Inflammatory macrophage treated with lipopolysaccharide for 1 hour (primary cell): ENCODE results near the gene CAPN2.

Experiments used
- DNase-seq, 2 donors: peaks; one replicate each; pipeline ENCODE4 v3.0.0-alpha.2; 2020 to 2022

The CAPN2 gene

DNA sequence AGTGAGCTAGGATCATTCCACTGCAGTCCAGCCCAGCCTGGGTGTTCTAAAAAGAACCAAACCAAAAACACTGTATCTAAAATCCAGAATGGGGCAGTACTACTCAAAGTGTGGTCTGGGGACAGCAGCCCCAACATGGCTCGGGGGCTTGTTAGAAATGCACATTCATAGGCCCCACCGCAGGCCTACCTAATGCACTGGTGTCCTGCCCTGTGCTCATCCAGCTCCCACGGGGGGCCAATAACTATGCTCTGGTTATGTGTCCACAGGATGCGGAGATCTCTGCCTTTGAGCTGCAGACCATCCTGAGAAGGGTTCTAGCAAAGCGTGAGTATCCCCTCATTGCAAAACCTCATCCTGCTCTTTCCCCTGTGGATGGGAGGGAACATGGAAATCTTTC lies 51.5 kb downstream of the CAPN2 start:
- DNase-seq = no peak

DNA sequence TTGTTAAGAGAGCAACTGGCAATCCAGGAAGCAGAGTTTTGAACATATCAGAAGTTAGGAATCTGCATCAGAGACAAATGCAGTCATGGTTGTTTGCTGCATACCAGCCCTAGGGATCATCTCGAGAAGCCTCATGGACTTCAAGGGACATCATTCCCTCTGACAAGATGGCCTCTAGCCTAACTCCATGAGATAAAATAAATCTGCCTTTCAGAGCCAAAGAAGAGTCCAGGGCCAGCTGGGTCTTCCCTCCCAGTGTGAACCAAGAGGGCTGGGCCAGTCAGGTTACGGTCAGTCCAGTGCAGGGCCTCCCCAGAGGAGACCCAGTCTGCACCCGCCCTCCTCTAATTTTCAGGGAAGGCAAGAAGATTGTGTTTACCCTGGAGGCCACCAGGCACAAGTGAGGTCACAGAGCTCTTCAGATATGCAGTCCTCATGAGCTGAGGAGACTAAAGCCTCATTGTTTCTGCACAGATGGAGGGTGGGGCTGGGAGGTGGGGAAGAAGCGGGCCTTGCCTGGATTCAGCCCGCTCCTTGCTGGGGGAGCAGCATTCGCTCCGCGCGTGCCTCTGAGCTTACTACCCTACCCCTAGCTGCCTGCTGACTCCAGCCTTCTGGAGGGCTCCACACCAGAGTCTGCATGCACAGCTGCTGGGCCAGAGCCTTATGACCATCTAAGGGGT lies 52.8 kb downstream of the CAPN2 start:
- DNase-seq = no peak

DNA sequence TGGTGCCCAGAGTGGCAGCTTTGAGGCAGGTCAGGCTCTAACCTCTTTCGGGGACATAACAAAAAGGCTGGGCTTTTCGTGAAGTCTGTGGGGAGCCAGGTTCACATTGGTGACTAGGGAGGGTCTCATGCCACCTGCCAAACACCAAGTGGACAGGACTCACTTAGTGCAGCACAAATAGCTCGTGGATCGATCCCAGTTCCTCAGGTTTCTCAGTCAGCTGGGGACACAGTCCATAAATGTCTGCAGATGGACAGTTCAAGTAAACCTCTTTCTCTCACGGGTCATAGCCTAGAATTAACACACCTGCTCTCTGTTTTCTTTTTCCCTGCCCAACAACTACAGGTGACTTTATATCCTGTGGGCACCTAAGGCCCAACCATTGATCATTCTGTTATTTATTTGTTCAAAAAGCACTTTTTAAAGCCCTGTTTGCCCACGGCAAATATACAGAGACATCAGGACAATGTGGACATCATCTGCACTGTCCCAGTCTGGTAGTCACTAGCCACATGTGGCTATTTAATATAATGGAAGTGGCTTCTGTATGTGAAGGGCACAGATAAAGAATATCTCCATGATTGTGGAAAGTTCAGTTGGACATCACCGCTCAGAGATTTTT lies 53.5 kb downstream of the CAPN2 start:
- no peak for DNase-seq

DNA sequence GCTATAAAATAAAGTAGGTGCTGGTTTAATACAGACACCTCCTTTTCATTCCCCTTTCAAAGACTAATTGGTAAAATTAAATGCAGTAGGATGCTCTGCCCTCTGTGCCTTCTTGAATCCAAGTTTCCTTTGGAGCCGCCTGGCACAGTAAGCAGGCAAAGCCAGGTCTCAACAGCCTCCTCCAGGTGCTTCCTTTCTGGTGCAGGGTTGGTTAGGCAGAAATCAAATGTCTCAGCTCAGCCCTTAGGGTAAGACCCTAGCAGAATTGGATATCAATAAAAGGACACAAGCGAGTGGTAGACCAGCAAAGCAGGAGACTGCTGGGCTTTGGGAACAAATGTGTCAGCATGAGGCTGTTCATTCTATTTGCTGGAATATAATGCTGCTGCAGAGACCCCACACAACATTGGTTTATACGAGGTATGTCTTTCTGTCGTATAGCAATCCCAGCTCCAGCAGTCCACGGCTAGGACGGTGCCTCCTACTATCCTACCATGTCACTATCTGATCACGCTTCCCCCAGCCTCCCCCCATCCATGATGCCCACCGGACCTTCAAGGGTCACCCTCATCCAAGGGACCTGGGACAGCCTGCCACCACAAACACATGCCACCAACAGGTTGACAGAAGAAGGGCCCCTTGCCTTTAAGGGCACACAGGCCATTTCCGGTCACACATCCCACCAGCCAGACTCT lies 58.4 kb downstream of the CAPN2 start:
- DNase-seq = no peak

DNA sequence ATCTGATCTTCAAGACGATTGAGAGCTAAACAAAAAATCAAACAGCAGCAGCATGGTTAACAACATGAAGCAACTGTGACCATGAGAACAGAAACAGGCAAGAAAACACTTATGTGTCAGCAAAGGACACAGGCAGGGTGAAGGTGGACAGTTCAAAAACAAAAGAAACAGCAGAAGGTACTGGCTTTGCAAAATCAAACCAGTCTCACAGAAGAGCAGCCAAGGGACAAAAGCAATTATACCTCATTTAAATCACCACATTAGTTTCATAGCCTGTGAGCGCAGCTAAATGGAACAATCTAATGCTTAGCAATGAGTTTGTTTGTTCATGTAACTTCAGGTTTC lies 59.1 kb downstream of the CAPN2 start:
- no peak for DNase-seq

DNA sequence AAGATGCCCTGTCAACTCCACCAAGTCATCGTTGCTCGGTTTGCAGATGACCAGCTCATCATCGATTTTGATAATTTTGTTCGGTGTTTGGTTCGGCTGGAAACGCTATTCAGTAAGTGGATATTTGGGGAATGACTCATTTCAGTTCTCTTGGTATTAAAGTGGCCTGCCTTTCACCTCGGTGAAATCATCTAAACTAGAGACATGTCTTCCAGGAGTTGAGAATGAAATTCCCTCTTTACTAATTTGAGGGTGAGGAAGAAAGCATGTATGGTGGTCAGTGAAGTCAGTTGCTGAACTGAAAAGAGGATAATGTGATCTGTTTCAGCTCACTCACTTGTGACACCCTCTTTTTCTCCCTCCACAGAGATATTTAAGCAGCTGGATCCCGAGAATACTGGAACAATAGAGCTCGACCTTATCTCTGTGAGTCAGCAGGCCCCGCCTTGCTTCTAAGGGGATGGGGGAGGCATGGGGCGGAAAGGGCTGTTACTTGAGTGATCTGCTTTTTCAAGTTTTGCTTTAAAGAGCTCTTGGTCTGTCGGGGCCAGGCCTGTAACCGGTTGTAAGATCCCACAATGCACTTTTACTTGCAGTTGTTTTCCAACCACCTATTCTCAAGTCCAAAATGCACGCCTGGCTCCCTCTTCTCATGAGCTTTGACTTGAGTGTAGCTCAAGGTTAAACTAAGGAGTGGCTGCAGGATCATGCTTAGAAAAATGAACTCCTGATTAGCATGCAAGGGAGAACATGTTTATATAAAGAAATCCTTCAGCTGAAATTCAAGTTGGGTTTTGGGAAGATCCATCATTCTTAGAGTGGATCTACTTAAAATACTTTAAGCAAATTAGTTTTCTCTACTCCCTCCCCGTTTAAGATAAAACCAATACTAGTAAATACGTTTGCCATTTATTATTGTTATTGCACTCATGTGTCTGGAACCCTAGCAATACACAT lies 59.8 kb downstream of the CAPN2 start:
- DNase-seq = no peak

DNA sequence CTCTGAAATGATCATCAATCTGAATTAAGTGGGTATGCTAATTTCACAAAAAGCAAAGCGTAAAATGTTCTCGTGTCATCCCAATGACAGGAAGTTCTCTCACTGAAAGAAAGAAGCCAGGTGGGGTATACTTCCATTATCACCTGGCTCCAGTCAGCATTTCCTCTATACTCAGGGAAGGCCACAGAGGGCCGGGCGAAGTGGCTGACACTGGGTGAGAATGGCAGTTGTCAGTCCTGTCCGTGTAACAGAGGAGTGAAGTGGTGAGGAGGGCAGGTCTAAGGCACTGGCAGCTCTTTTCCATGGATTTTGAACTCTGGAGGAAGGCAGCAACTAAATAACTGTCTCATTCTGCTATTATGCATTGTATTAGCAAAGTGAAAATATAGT lies 60.4 kb downstream of the CAPN2 start:
- no peak for DNase-seq

DNA sequence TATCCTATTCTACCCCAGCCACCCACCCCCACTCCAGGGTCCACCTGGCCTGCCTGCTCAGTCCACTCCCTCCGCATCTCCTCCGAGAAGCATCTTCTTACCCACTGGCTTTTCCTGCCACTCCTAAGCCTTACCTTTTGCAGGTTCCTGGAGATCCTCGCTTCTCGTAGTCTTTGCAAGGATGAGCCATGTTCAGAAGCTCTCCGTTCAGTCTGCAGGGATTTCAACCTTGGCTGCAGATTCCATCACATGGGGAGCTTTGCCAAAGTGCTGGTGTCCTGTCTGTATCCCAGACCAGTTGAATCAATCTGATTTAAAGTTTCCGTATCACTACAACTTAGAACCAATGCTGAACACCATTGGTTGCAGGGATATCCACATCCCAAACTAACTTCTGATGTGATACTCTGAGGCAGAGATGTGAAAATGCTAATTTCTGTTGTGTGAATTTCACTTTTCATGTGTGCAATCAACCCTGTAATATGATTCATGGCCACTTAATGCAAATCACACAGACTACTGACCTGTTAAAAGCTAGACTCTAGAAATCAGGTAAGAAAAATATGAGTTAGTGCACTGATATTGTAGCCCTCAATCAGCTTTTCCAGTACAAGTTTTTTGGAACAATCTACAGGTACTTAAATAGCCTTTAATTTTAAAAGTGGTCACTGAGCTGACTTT lies 61.9 kb downstream of the CAPN2 start:
- DNase-seq = no peak

DNA sequence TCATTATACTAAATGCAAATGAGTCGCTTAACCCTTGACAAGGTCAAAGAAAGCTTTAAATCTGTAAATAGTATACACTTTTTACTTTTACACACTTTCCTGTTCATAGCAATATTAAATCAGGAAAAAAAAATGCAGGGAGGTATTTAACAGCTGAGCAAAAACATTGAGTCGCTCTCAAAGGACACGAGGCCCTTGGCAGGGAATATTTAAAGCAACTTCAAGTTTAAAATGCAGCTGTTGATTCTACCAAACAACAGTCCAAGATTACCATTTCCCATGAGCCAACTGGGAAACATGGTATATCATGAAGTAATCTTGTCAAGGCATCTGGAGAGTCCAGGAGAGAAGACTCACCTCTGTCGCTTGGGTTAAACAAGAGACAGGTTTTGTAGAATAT lies 62.7 kb downstream of the CAPN2 start:
- no peak for DNase-seq

DNA sequence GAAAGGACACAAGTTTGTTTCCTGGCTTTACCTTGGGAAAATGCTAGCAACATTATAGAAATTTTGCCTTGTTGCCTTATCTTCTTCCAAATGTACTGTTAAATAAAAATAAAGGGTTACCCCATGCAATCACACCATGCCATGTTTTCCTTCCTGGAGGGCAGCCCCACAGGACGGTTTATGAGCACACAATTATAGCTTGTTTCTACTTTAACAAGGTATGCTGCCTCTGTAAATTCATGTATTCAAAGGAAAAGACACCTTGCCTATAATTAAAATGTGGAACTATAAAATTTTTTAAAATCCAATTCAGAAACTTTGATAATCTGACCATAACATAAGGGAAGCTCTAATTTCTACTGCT lies 63.4 kb downstream of the CAPN2 start:
- DNase-seq = no peak

DNA sequence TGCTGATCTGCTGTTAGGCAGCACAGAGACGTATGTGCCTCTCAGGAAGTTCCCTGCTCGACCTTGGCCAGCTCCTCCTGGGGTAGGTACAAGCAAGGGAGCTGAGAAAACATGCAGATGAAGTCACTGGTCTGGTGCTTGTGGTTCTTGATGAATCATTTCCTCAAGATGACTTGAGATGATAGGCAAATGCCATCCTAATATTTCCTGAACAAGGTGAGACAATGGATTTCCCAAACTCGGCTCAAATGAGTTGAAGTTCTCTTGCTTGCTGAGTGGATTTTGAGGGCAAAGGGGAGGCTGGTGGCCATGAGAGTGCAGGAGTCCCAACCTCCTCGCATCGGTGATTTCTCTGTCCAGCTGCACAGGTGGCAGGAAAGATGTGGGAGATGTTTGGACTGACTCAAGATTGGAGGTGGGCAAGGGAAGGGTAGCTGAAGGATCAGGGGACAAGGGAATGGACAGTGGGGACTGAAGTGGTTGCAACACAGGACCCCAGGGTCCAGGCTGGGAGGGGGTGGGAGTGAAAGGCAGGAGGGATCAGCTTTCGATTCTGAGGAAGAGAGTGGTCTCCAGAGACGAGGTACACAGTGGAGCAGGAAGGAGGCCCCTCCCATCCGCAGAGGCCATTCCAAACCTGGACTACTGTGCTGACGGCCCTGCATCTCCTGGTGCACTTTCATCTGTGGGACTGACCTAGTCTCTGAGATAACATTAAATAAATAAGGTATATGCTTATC lies 63.9 kb downstream of the CAPN2 start:
- peak in 1 of 2 donors; percentile 51 for DNase-seq

DNA sequence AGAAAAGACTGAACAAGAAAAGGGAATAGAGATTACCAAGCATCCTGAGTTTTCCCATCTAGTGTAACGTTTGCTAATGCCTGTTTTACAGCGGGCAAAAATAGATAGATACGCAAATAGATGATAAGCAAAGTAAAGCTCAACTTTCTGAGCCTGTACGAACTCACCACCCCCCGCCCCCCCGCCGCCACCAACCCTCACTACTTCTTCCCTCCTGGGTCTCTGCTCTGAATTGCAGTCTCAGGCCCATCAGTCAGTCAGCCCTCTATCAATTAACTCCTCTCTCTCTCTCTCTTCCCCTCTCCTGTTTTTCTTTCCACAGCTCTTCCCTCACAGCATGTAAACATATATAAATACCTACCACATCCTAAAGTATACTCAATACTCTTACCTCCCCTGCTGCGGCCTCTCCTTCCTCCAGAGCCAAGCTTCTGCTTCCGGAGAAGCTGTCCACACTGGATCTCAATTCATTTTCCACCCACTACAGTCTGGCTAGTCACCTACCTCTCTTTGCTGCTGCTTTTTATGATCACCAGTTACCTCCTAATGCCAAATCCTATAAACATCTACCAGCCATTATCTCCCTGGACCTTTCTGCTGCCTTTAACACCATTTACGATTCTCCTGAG lies 64.6 kb downstream of the CAPN2 start:
- no peak for DNase-seq

DNA sequence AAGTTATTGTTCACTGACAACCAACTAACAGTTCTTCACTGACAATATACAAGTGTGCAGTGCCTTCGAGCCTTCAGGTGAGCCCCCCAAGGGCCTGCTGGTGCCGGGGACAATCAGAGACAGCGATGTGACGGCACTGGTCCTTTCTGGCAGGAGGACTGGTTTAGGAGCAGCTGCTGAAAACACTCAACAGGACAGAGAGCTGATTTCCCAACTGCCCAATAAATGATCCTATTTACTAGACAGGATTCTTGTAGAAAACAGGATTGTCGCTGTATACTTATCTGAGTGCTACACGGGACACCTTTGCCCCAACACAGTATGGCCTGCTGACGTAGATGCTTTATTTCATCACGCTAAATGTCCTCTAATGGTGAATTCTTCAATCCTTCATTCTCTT lies 68.0 kb downstream of the CAPN2 start:
- no peak for DNase-seq

DNA sequence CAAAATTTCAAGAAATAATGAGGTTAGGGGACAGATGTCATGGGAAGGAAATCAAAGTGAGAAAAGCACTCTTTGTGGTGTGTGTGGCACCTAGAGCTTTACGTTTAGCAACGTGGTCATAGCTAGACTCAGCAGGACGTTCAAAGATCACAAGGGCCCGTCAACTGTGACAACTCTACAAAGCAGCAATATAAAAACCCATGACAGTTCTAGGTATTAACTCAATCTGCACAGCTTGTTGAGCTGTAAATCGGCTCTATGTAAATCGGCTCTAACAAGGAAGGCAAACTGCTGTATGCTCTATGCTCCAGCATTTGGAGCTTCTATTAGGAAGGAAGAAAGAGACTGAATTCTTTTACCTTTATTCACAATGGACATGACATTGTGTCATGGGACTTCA lies 68.6 kb downstream of the CAPN2 start:
- DNase-seq = no peak

DNA sequence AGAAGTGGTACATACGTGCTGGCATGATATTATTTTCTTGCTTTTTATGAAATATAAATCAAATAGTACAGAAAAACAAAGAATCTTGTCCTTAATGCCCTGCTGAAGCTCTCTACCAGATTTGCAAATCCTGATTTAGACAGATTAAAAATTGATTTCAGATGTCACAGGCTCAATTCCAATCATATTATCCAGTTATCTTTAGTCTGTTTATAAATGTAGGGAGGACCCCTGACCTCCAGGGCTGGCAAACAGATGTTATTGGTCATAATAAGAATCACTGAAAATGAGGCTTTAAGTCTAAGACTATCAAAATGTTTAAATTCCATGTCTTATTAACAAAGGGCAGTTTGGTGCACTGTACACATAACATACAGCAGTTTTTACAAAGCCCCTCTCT lies 71.3 kb downstream of the CAPN2 start:
- no peak for DNase-seq

DNA sequence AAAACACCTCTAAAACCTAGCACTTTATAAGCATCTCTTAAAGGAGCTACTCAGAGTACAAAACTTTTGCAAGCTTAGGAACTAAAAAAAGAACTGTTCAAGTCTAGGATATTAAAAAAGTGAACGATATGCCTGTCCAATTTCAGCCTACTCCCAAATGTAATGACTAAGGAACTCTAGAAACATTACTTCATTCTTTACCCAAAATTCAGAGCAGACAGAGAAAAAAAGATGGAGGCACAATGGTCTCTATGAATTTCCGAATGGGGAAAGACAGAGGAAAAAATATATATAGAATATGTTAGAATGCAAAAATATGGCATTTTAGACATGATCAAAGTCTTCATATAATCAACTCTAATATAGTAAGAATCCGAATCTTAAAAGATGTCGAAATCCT lies 72.2 kb downstream of the CAPN2 start:
- DNase-seq = no peak

DNA sequence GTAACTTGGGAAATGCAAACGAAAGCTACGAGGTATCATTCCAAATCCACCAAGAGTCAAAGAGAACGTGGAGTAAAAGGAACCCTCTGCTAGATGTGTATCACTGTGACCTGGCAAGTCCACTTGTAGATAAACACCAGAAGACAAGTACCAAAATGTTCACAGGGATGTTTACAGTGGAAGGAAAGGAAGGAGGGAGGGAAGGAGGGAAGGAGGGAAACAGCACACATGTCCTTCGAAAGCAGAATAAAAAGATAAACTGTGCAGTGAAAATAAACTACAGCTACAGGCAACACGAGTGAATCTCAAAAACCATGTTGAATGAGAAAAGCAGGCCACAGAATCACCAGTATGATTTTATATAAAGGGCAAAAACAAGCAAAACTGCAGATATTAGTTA lies 73.5 kb downstream of the CAPN2 start:
- no peak for DNase-seq

DNA sequence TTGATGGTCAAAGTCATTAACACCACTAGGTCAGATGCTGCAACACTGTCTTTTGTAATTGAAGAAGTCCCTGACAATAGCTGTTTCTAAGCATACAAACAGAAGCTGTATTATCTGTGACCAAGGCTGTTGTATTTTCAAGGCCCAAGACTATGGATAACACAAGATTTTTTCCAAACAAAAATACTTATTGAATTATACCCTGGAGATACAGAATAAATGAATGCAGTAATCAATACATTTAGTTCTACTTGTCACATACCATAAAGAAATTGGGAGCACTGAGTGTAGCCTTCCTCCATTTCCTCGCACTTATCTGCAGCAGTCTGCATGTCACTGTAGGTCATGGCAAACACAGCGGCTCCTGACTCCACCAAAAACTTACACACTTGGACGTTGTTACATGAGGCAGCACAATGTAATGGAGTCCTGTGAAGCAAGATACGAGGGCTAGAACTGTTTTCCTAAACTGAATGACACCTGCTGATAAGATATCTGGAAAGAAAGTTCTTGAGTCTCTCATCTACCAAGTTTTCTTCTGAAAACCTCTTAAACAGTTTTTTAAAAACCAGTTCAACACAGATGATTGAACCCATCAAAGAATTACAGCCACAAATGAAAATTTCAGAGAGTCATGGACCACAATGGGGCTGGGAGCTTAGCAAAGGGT lies 76.5 kb downstream of the CAPN2 start:
- no peak for DNase-seq

DNA sequence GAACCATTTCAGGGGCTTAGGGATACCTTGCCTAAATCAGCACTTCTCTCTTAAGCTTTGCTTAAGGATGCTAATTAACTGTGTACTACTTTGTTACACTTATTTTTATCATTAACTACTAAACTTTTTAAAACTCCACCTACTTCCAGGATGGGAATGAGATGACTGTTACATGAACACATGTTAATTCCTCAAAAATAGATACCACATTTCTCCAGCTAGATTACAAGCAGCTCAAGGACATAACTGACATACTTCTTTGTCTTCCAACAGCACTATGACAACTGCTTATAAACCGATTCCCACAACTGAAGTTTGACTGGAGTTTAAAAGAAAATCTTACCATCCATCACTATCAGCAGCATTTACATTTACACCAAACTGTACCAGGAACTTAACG lies 79.7 kb downstream of the CAPN2 start:
- DNase-seq = no peak

DNA sequence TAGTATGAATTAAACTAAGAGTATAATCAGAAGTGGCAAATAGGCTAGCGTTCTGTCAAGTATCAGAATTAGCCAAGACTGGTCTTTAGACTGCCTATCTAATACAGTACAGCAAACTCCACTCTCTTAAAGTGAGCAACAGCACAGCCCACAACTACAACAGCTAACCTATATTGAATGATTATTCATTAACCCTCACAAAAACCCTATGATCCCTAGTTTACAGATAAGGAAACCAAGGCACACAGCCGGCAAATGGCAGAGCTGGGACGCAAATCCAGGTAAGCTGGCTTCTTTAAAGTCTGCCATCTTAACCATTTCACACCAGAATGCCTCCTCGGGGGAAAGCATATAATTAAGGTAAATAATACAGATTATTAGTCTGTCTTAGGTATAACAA lies 81.4 kb downstream of the CAPN2 start:
- DNase-seq = no peak
